Mucosa of stomach (tissue), 1 donor: ENCODE measurements around the gene PPP2R5B.
"Not testable (repeated sequence)": the region's sequence is repeated elsewhere in the genome, so short reads cannot be mapped to it uniquely, and the experiment has no call there.

Experiments used
- H3K27me3 ChIP-seq: one replicate; pipeline ENCODE4 v1.7.0; 2013; ENCODE audit warnings: mild to moderate bottlenecking, low read length; ENCODE audit not compliant: control insufficient read depth, insufficient read depth
- H3K36me3 ChIP-seq: one replicate; pipeline ENCODE4 v1.7.0; 2013; ENCODE audit warnings: low read length; ENCODE audit not compliant: control insufficient read depth, insufficient read depth
- H3K4me1 ChIP-seq: one replicate; pipeline ENCODE4 v1.7.0; 2013; ENCODE audit warnings: mild to moderate bottlenecking, low read length; ENCODE audit not compliant: control insufficient read depth, insufficient read depth
- H3K4me3 ChIP-seq: one replicate; pipeline ENCODE4 v1.7.0; 2013; ENCODE audit warnings: low read length
- H3K9ac ChIP-seq: one replicate; pipeline ENCODE4 v1.7.0; 2013; ENCODE audit warnings: mild to moderate bottlenecking, low read length, moderate library complexity
- H3K9me3 ChIP-seq: one replicate; pipeline ENCODE4 v1.7.0; 2013; ENCODE audit warnings: mild to moderate bottlenecking, low read length, moderate library complexity; ENCODE audit not compliant: control insufficient read depth
- donor health status: Pancreatic carcinoma.

Gene PPP2R5B

GRCh38 chr11:64983339-64983738 lies 58.9 kb downstream of the PPP2R5B start:
- not testable (repeated sequence) for H3K27me3 ChIP-seq

More at GRCh38 chr11:64983339-64983738, 58.9 kb downstream of the PPP2R5B start:
- not testable (repeated sequence) for H3K4me1 ChIP-seq, H3K9me3 ChIP-seq, H3K9ac ChIP-seq, H3K36me3 ChIP-seq, H3K4me3 ChIP-seq
